MCF 10A (cell line): ENCODE measurements around the gene MISP. TPM values are rescaled to one million over a fixed set of nuclear protein-coding genes. Genes with fewer than 3 reads are reported as not detected.
A peak's percentile ranks its signal among the peaks of the same experiment; 100 is the strongest.
"Not testable (repeated sequence)": the region's sequence is repeated elsewhere in the genome, so short reads cannot be mapped to it uniquely, and the experiment has no call there.

ENCODE experiments used
- Bru-seq: library from RNA; stranded (reverse); fragments of 400-500 nt; gene quantifications from one replicate; lab custom pipeline; 2021; lab: Mats Ljungman, UMichigan
- BruChase-seq, 2 experiments: library from RNA; stranded (reverse); fragments of 400-500 nt; gene quantifications; one replicate each; lab custom pipeline; 2021; lab: Mats Ljungman, UMichigan
- BruUV-seq: library from RNA; stranded (reverse); fragments of 400-500 nt; replicated peaks from 2 replicates; lab custom pipeline; 2021; lab: Mats Ljungman, UMichigan
- CTCF ChIA-PET: fragments of 300-600 bp; sonication (Branson Sonifier 250); formaldehyde crosslinking; extraction: SDS; loops from one replicate; lab custom pipeline; 2021; ENCODE audit warnings: antibody characterized with exemption, inconsistent platforms; lab: Yijun Ruan, JAX
- POLR2A ChIA-PET: fragments of 300-600, 350-650 bp; sonication (Branson Sonifier 250); formaldehyde crosslinking; extraction: SDS; loops from one replicate; lab custom pipeline; 2020; ENCODE audit warnings: antibody characterized with exemption, inconsistent platforms; lab: Yijun Ruan, JAX
- DNase-seq: peaks from one replicate; pipeline ENCODE4 v3.0.0-alpha.2; 2018; ENCODE audit not compliant: unreplicated experiment
- H3K27ac Mint-ChIP-seq: one replicate; pipeline ENCODE4 v1.8.0; 2022; ENCODE audit warnings: mild to moderate bottlenecking, low read depth, mixed read lengths; ENCODE audit not compliant: unreplicated experiment
- H3K27me3 Mint-ChIP-seq: one replicate; pipeline ENCODE4 v1.8.0; 2022; ENCODE audit warnings: mixed read lengths; ENCODE audit not compliant: insufficient read depth, unreplicated experiment
- H3K36me3 Mint-ChIP-seq: one replicate; pipeline ENCODE4 v1.8.0; 2022; ENCODE audit warnings: mild to moderate bottlenecking, moderate library complexity, mixed read lengths; ENCODE audit not compliant: insufficient read depth, unreplicated experiment
- H3K4me1 Mint-ChIP-seq: one replicate; pipeline ENCODE4 v1.8.0; 2022; ENCODE audit warnings: mixed read lengths; ENCODE audit not compliant: insufficient read depth, unreplicated experiment
- H3K4me3 Mint-ChIP-seq: one replicate; pipeline ENCODE4 v1.8.0; 2022; ENCODE audit warnings: mild to moderate bottlenecking, moderate library complexity, mixed read lengths; ENCODE audit not compliant: unreplicated experiment
- H3K9me3 Mint-ChIP-seq: one replicate; pipeline ENCODE4 v1.8.0; 2022; ENCODE audit warnings: mixed read lengths; ENCODE audit not compliant: unreplicated experiment
- intact Hi-C: fragments of 100-400 bp; cut with micrococcal nuclease; formaldehyde crosslinking; loops from 2 replicates; pipeline ENCODE4 v1.14.1; 2022
- long read RNA-seq: library from polyadenylated mRNA; stranded (forward); transcript quantifications from one replicate; pipeline ENCODE4 v2.0.0, GENCODE V29; 2022
- total RNA-seq: library from RNA; stranded (reverse); gene quantifications from 2 replicates; pipeline ENCODE4 v1.2.3, GENCODE V29; 2022
- TF ChIP-seq, protein P1 (sequence below): fragments of 200-600 bp; IDR thresholded peaks from one replicate; pipeline ENCODE4 v1.8.0; 2022; ENCODE audit warnings: antibody characterized with exemption, mild to moderate bottlenecking; ENCODE audit not compliant: unreplicated experiment

Gene MISP
- 33.7 and 35.0 TPM in 2 replicates for total RNA-seq
- Bru-seq, nascent RNA = percentile 44 among the genes with signal in this experiment
- percentile 62 among the genes with signal in this experiment for BruChase-seq, experiment 1, labeled RNA remaining after a 6-hour chase
- percentile 62 among the genes with signal in this experiment for BruChase-seq, experiment 2, labeled RNA remaining after a 2-hour chase
- long read RNA-seq, transcript MISP-201 (5 exons, 2,871 nt) = major isoform, 163 of 209 reads
- long read RNA-seq, partial matches to known transcripts = 23 of 209 reads
- long read RNA-seq, other reads (novel, unspliced or antisense) = 23 of 209 reads

- Mint-ChIP-seq H3K36me3 (peaks cover 14% of the 10 kb centered on the region), H3K27ac (no peak within 1 kb of the TSS), H3K4me3 (peak within 1 kb of the TSS; percentile 70), H3K9me3 (no peaks in the 10 kb centered on the region), H3K27me3 (no peaks in the 10 kb centered on the region), H3K4me1 (peaks cover 12% of the 10 kb centered on the region)
- no TSS peak for BruUV-seq
- TF ChIP-seq, protein P1, sequence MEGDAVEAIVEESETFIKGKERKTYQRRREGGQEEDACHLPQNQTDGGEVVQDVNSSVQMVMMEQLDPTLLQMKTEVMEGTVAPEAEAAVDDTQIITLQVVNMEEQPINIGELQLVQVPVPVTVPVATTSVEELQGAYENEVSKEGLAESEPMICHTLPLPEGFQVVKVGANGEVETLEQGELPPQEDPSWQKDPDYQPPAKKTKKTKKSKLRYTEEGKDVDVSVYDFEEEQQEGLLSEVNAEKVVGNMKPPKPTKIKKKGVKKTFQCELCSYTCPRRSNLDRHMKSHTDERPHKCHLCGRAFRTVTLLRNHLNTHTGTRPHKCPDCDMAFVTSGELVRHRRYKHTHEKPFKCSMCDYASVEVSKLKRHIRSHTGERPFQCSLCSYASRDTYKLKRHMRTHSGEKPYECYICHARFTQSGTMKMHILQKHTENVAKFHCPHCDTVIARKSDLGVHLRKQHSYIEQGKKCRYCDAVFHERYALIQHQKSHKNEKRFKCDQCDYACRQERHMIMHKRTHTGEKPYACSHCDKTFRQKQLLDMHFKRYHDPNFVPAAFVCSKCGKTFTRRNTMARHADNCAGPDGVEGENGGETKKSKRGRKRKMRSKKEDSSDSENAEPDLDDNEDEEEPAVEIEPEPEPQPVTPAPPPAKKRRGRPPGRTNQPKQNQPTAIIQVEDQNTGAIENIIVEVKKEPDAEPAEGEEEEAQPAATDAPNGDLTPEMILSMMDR = no peak
- peak; percentile 73 for DNase-seq
- CTCF ChIA-PET = no interaction called here
- POLR2A ChIA-PET = interaction anchor here (0.5 to 1.7 kb wide), 9 partner anchors 10 to 175 kb away, joined by 3 to 18 read pairs (median 4); partner anchors contain the start of genes FSTL3 and RNF126
- intact Hi-C loops = loop anchor here (5.0 kb wide), 1 partner anchor 74 kb away; the partner anchor contains the start of gene FSTL3
Measured at GRCh38 chr19:750640-751423, at the start of gene MISP. TSS of gene MISP (plus strand) at chr19:751112. CDS start at chr19:756947, 5,835 bp downstream.

- DNase-seq, H3K9me3 Mint-ChIP-seq, H3K27ac Mint-ChIP-seq, H3K4me1 Mint-ChIP-seq, H3K36me3 Mint-ChIP-seq, intact Hi-C loops, H3K4me3 Mint-ChIP-seq, BruUV-seq: not testable (repeated sequence)
- H3K27me3 Mint-ChIP-seq = peaks cover 12% of the 10 kb centered on the region
- ChIA-PET POLR2A (interaction anchor here (1.1 kb wide), 1 partner anchor 28 kb away, joined by 3 read pairs; no protein-coding TSS in a partner anchor), CTCF (interaction anchor here (1.2 kb wide), 1 partner anchor 31 kb away, joined by 5 read pairs; no protein-coding TSS in a partner anchor)
Measured at GRCh38 chr19:702847-703246, 48.1 kb upstream of the MISP start.

DNA sequence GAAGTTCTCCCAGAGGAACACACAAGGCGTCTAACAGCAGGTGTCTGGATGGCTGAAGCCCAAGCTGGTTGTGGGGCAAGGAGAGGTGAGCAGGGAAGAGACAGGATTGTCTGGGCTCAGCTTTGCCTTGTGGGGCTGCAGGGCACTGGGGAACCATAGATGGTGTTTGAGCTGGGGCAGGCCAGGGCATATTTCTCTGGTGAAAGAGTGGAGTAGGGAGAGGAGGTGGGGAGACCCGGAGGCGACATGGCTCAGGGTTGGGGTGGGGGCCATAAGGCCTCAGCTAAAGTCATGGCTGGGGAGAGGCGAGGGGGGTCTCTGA lies 47.6 kb upstream of the MISP start:
- Mint-ChIP-seq H3K4me1 (no peaks in the 10 kb centered on the region), H3K9me3 (no peaks in the 10 kb centered on the region), H3K36me3 (no peaks in the 10 kb centered on the region), H3K27me3 (peaks cover 12% of the 10 kb centered on the region), H3K4me3 (no peak overlapping the region), H3K27ac (no peak overlapping the region)
- CTCF ChIA-PET = interaction anchor here (0.6 to 1.2 kb wide), 2 partner anchors 31 to 62 kb away, joined by 3 to 5 read pairs; no protein-coding TSS in a partner anchor
- intact Hi-C loops = no loop called here
- DNase-seq = no peak
- TF ChIP-seq, protein P1 = no peak
- no TSS peak for BruUV-seq
- POLR2A ChIA-PET = interaction anchor here (1.1 kb wide), 1 partner anchor 28 kb away, joined by 3 read pairs; no protein-coding TSS in a partner anchor

GRCh38 chr19:703651-704446 lies 47.1 kb upstream of the MISP start:
- ChIA-PET CTCF (interaction anchor here (0.6 to 0.8 kb wide), 4 partner anchors 30 to 1558 kb away, joined by 3 read pairs; no protein-coding TSS in a partner anchor), POLR2A (interaction anchor here (1.1 kb wide), 1 partner anchor 29 kb away, joined by 3 read pairs; no protein-coding TSS in a partner anchor)
- no peak overlapping the region for H3K27ac Mint-ChIP-seq
- H3K9me3 Mint-ChIP-seq = no peaks in the 10 kb centered on the region
- intact Hi-C loops = no loop called here
- H3K27me3 Mint-ChIP-seq = peaks cover 12% of the 10 kb centered on the region
- BruUV-seq = no TSS peak
- TF ChIP-seq, protein P1 = no peak
- H3K36me3 Mint-ChIP-seq = no peaks in the 10 kb centered on the region
- H3K4me1 Mint-ChIP-seq = no peaks in the 10 kb centered on the region
- DNase-seq = peak; percentile 63
- no peak overlapping the region for H3K4me3 Mint-ChIP-seq
